ENCODE data around the gene LELP1. TPM values are rescaled to one million over a fixed set of nuclear protein-coding genes. Genes with fewer than 3 reads are reported as not detected.

LELP1 gene
- polyA plus RNA-seq, 4 donors = not detected

Other genes with a start within 250 kb of the LELP1 start
- gene SPRR4, start 232.8 kb upstream of the LELP1 start, polyA plus RNA-seq (ENCODE audit: insufficient read length in 4 of 4) = not detected
- gene SPRR1A, start 219.3 kb upstream of the LELP1 start, polyA plus RNA-seq (ENCODE audit: insufficient read length in 4 of 4) = not detected
- gene SPRR3, start 201.7 kb upstream of the LELP1 start, polyA plus RNA-seq (ENCODE audit: insufficient read length in 4 of 4) = under 1 TPM in 3 of 4 donors, not detected in 1; 0.17 to 0.51 (median 0.18) TPM
- not detected for gene SPRR1B, start 172.2 kb upstream of the LELP1 start, polyA plus RNA-seq (ENCODE audit: insufficient read length in 4 of 4)
- gene SPRR2D, start 162.3 kb upstream of the LELP1 start, polyA plus RNA-seq (ENCODE audit: insufficient read length in 4 of 4) = not detected
- gene SPRR2A, start 145.9 kb upstream of the LELP1 start, polyA plus RNA-seq (ENCODE audit: insufficient read length in 4 of 4) = under 1 TPM in 1 of 4 donors, not detected in 3; 0.14 TPM
- not detected for gene SPRR2B, start 131.8 kb upstream of the LELP1 start, polyA plus RNA-seq (ENCODE audit: insufficient read length in 4 of 4)
- not detected for gene SPRR2E, start 108.9 kb upstream of the LELP1 start, polyA plus RNA-seq (ENCODE audit: insufficient read length in 4 of 4)
- not detected for gene SPRR2F, start 89.9 kb upstream of the LELP1 start, polyA plus RNA-seq (ENCODE audit: insufficient read length in 4 of 4)
- gene SPRR2G, start 52.5 kb upstream of the LELP1 start, polyA plus RNA-seq (ENCODE audit: insufficient read length in 4 of 4) = not detected
- gene PRR9, start 14.2 kb downstream of the LELP1 start, polyA plus RNA-seq (ENCODE audit: insufficient read length in 4 of 4) = not detected
- gene LORICRIN, start 56.3 kb downstream of the LELP1 start, polyA plus RNA-seq (ENCODE audit: insufficient read length in 4 of 4) = not detected
- gene PGLYRP3, start 109.5 kb downstream of the LELP1 start, polyA plus RNA-seq (ENCODE audit: insufficient read length in 4 of 4) = not detected
- gene PGLYRP4, start 145.4 kb downstream of the LELP1 start, polyA plus RNA-seq (ENCODE audit: insufficient read length in 4 of 4) = not detected
- 10 to 100 TPM in 3 of 4 donors, 1 to 10 TPM in 1; 7.7 to 25.8 (median 17.0) TPM for gene S100A9, start 154.4 kb downstream of the LELP1 start, polyA plus RNA-seq (ENCODE audit: insufficient read length in 4 of 4)
- 1 to 10 TPM in 3 of 4 donors, under 1 TPM in 1; 0.35 to 3.9 (median 2.1) TPM for gene S100A12, start 172.2 kb downstream of the LELP1 start, polyA plus RNA-seq (ENCODE audit: insufficient read length in 4 of 4)
- 10 to 100 TPM in 3 of 4 donors, 1 to 10 TPM in 1; 4.4 to 15.1 (median 12.9) TPM for gene S100A8, start 187.6 kb downstream of the LELP1 start, polyA plus RNA-seq (ENCODE audit: insufficient read length in 4 of 4)
- not detected for gene S100A7A, start 213.1 kb downstream of the LELP1 start, polyA plus RNA-seq (ENCODE audit: insufficient read length in 4 of 4)

All from left renal cortex interstitium (tissue), 4 donors.